ENCODE measurements around the gene KCNQ2.

DNA sequence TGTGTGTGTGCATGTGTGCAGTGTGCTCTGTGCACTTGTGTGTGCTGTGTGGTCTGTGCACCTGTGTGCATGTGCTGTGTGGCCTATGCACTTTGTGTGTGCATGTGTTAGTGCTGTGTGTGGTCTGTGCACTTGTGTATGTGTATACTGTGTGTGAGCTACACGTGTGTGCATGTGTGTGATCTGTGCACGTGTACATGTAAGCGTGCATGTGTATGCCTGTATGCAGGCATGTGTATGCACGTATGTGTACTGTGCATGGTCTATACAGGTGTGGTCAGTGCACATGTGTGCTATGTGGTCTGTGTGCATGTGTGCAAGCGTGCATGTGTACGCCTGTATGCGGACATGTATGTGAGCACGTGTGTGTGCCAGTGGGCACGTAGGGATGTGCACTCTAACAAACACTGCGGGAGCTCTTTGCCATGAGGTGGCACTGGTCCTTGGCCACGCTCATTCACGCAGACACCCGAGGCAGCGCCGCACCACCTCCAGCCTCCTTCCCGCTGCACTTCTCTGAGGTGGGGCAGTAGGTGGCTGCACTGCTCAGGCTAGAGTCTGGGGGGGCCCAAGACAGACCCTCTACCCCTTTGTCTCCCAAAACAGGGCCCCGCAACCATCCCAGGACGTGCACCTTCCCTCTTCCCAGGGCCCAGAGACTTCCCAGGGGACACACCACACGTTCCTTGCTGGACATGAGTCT is 68.9 kb downstream of the KCNQ2 start:
- TF ChIP-seq, protein P1, sequence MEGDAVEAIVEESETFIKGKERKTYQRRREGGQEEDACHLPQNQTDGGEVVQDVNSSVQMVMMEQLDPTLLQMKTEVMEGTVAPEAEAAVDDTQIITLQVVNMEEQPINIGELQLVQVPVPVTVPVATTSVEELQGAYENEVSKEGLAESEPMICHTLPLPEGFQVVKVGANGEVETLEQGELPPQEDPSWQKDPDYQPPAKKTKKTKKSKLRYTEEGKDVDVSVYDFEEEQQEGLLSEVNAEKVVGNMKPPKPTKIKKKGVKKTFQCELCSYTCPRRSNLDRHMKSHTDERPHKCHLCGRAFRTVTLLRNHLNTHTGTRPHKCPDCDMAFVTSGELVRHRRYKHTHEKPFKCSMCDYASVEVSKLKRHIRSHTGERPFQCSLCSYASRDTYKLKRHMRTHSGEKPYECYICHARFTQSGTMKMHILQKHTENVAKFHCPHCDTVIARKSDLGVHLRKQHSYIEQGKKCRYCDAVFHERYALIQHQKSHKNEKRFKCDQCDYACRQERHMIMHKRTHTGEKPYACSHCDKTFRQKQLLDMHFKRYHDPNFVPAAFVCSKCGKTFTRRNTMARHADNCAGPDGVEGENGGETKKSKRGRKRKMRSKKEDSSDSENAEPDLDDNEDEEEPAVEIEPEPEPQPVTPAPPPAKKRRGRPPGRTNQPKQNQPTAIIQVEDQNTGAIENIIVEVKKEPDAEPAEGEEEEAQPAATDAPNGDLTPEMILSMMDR (IDR thresholded peaks at IDR 0.05), result peak in 1 of 7 experiments; percentile 4
- TF ChIP-seq POLR2A (IDR thresholded peaks at IDR 0.05), result no peak
